H1 (cell line): ENCODE results near the gene TRMT10C. TPM values are rescaled to one million over a fixed set of nuclear protein-coding genes. Genes with fewer than 3 reads are reported as not detected.
"Not testable (repeated sequence)": the region's sequence is repeated elsewhere in the genome, so short reads cannot be mapped to it uniquely, and the experiment has no call there.

ENCODE experiments used
- CTCF ChIA-PET: fragments of 300-600 bp; sonication (Branson Sonifier 250); formaldehyde crosslinking; loops from one replicate; lab custom pipeline; 2021; ENCODE audit not compliant: partially characterized antibody; lab: Charles Lee
- POLR2A ChIA-PET: fragments of 300-600 bp; sonication (Branson Sonifier 250); formaldehyde crosslinking; loops from one replicate; lab custom pipeline; 2021; ENCODE audit warnings: inconsistent platforms; ENCODE audit not compliant: partially characterized antibody; lab: Charles Lee
- DNase-seq, 2 experiments: peaks; one replicate each; pipeline versions ENCODE4 v3.0.0 to v3.0.0-alpha.2; 2010 to 2022; ENCODE audit warnings: low spot score in 2 of 2, low read depth in 1 of 2, mixed read lengths in 1 of 2
- FAIRE-seq: peaks from 2 replicates; lab custom pipeline; 2011; peaks lifted over from hg19 to GRCh38; lab: Jason Lieb, UNC
- H2AFZ ChIP-seq: 2 replicates; pipeline ENCODE4 v1.8.1; 2012; ENCODE audit warnings: low read length, inconsistent platforms
- H2AK5ac ChIP-seq: 2 replicates; pipeline ENCODE4 v1.6.1; 2013; ENCODE audit warnings: low read depth, low read length
- H2BK120ac ChIP-seq: replicated peaks from 2 replicates; pipeline ENCODE3; 2013; ENCODE audit warnings: low read depth, low read length, inconsistent platforms
- H2BK12ac ChIP-seq: 2 replicates; pipeline ENCODE4 v1.6.1; 2013; ENCODE audit warnings: low read depth, low read length
- H2BK15ac ChIP-seq: 2 replicates; pipeline ENCODE4 v1.6.1; 2013; ENCODE audit warnings: low read length
- H2BK20ac ChIP-seq: 2 replicates; pipeline ENCODE4 v1.6.1; 2013; ENCODE audit warnings: low read length
- H2BK5ac ChIP-seq: 2 replicates; pipeline ENCODE4 v1.6.1; 2013; ENCODE audit warnings: low read depth, low read length
- H3K14ac ChIP-seq: 2 replicates; pipeline ENCODE4 v1.6.1; 2013; ENCODE audit warnings: inconsistent platforms; ENCODE audit not compliant: insufficient read length
- H3K18ac ChIP-seq: 2 replicates; pipeline ENCODE4 v1.6.1; 2013; ENCODE audit warnings: low read length; ENCODE audit errors: extremely low read depth
- H3K23ac ChIP-seq: 2 replicates; pipeline ENCODE4 v1.6.1; 2013; ENCODE audit warnings: inconsistent platforms; ENCODE audit not compliant: insufficient read length
- H3K23me2 ChIP-seq: 2 replicates; pipeline ENCODE4 v1.6.1; 2013; ENCODE audit warnings: low read depth, low read length
- H3K27ac ChIP-seq: 2 replicates; pipeline ENCODE4 v1.6.1; 2011; ENCODE audit warnings: low read depth, low read length, inconsistent platforms
- H3K27me3 ChIP-seq, 4 experiments: replicated peaks in 1 of 4; 1 replicate in 1 of 4; 2 replicates in 3 of 4; pipeline versions ENCODE4 v1.6.1 to v1.8.1; 2011 to 2013; ENCODE audit warnings: low read length in 3 of 4, mild to moderate bottlenecking in 3 of 4, inconsistent platforms in 2 of 4, mixed read lengths in 2 of 4, moderate library complexity in 1 of 4; ENCODE audit not compliant: control insufficient read depth in 3 of 4, insufficient read depth in 3 of 4; ENCODE audit errors: extremely low read depth in 1 of 4
- H3K36me3 ChIP-seq, 4 experiments: 2 replicates each; pipeline versions ENCODE4 v1.6.1 to v1.8.1; 2011 to 2013; ENCODE audit warnings: mild to moderate bottlenecking in 4 of 4, low read length in 3 of 4, moderate library complexity in 2 of 4, control low read depth in 1 of 4, inconsistent platforms in 1 of 4; ENCODE audit not compliant: insufficient read depth in 4 of 4, control insufficient read depth in 2 of 4
- H3K4ac ChIP-seq: replicated peaks from 2 replicates; pipeline ENCODE3; 2013; ENCODE audit warnings: low read length, low read depth, mixed read lengths, inconsistent platforms; ENCODE audit not compliant: insufficient read length
- H3K4me1 ChIP-seq, 4 experiments: replicated peaks in 1 of 4; 1 replicate in 1 of 4; 2 replicates in 3 of 4; pipeline versions ENCODE4 v1.6.1 to v1.8.1; 2011 to 2013; ENCODE audit warnings: low read length in 3 of 4, inconsistent platforms in 2 of 4, mixed read lengths in 1 of 4; ENCODE audit not compliant: insufficient read depth in 4 of 4, control insufficient read depth in 3 of 4
- H3K4me2 ChIP-seq, 2 experiments: 2 replicates each; pipeline versions ENCODE4 v1.6.1 to v1.8.1; 2011 to 2013; ENCODE audit warnings: low read depth in 2 of 2, low read length in 2 of 2, control low read depth in 1 of 2, inconsistent platforms in 1 of 2, mild to moderate bottlenecking in 1 of 2; ENCODE audit not compliant: insufficient read depth in 1 of 2
- H3K4me3 ChIP-seq, 4 experiments: fragments of 200-600, 300-600 bp in 1 of 4; sonication (generic), shearing (Covaris generic), sonication (Bioruptor Twin) in 1 of 4; 2 replicates each; pipeline versions ENCODE4 v1.5.1 to v1.8.1; 2011 to 2016; ENCODE audit warnings: low read length in 4 of 4, low read depth in 3 of 4, control low read depth in 2 of 4, inconsistent platforms in 2 of 4, mild to moderate bottlenecking in 2 of 4, mixed read lengths in 1 of 4, moderate library complexity in 1 of 4; ENCODE audit not compliant: insufficient read depth in 2 of 4; ENCODE audit errors: extremely low read depth in 1 of 4
- H3K56ac ChIP-seq: replicated peaks from 2 replicates; pipeline ENCODE3; 2013; ENCODE audit warnings: low read depth, mild to moderate bottlenecking, mixed read lengths, low read length, inconsistent platforms; ENCODE audit not compliant: insufficient read length
- H3K79me1 ChIP-seq: 2 replicates; pipeline ENCODE4 v1.6.1; 2013; ENCODE audit warnings: low read depth, low read length, control low read depth
- H3K79me2 ChIP-seq, 2 experiments: 2 replicates each; pipeline versions ENCODE4 v1.6.1 to v1.8.1; 2012 to 2013; ENCODE audit warnings: low read length in 2 of 2, mild to moderate bottlenecking in 2 of 2, inconsistent platforms in 1 of 2; ENCODE audit not compliant: insufficient read depth in 2 of 2, control insufficient read depth in 1 of 2
- H3K9ac ChIP-seq, 4 experiments: replicated peaks in 1 of 4; 1 replicate in 1 of 4; 2 replicates in 3 of 4; pipeline versions ENCODE4 v1.6.1 to v1.8.1; 2011 to 2013; ENCODE audit warnings: low read depth in 3 of 4, low read length in 3 of 4, control low read depth in 2 of 4, mild to moderate bottlenecking in 2 of 4, moderate library complexity in 2 of 4, inconsistent platforms in 1 of 4; ENCODE audit errors: extremely low read depth in 1 of 4
- H3K9me3 ChIP-seq, 2 experiments: 2 replicates each; pipeline versions ENCODE4 v1.6.1 to v1.8.1; 2012 to 2013; ENCODE audit warnings: mild to moderate bottlenecking in 2 of 2, moderate library complexity in 2 of 2, control low read depth in 1 of 2, inconsistent platforms in 1 of 2, low read depth in 1 of 2, low read length in 1 of 2, mixed read lengths in 1 of 2; ENCODE audit not compliant: insufficient read depth in 2 of 2
- H4K20me1 ChIP-seq, 2 experiments: replicated peaks in 1 of 2; 2 replicates each; pipeline versions ENCODE3 to v1.8.1; 2011 to 2013; ENCODE audit warnings: inconsistent platforms in 2 of 2, low read length in 2 of 2, mild to moderate bottlenecking in 1 of 2; ENCODE audit not compliant: insufficient read depth in 2 of 2, control insufficient read depth in 1 of 2
- H4K5ac ChIP-seq: 2 replicates; pipeline ENCODE4 v1.6.1; 2013; ENCODE audit warnings: low read length, low read depth, mixed read lengths, inconsistent platforms; ENCODE audit not compliant: insufficient read length
- H4K8ac ChIP-seq: 2 replicates; pipeline ENCODE4 v1.8.0; 2013; ENCODE audit warnings: mild to moderate bottlenecking, moderate library complexity, low read length, inconsistent platforms; ENCODE audit not compliant: insufficient read depth; ENCODE audit errors: extremely low read depth
- H4K91ac ChIP-seq: replicated peaks from 2 replicates; pipeline ENCODE3; 2013; ENCODE audit warnings: low read length, mixed read lengths, inconsistent platforms; ENCODE audit not compliant: insufficient read length
- WGBS, 2 experiments: shearing (Covaris generic) in 1 of 2; methylation state at CpG; one replicate each; pipeline versions ENCODE4 v1.1.6 to v1.1.7; 2013 to 2015; ENCODE audit warnings: low lambda C conversion rate in 2 of 2, mixed read lengths in 2 of 2, inconsistent platforms in 1 of 2, low coverage in 1 of 2, missing lambda C conversion rate in 1 of 2; ENCODE audit not compliant: insufficient replicate concordance in 2 of 2, insufficient coverage in 1 of 2, insufficient read length in 1 of 2; ENCODE audit errors: extremely low coverage in 1 of 2, missing lambda C conversion rate in 1 of 2; 5-methylcytosine and 5-hydroxymethylcytosine counted together
- polyA plus RNA-seq, 7 experiments: library from polyadenylated mRNA; depleted of rRNA in 3 of 7; stranded (reverse) in 5 of 7; unstranded in 2 of 7; fragments of >200 nt in 5 of 7; fragments of 200-250 nt in 2 of 7; gene quantifications; 1 replicate in 5 of 7; 2 replicates in 1 of 7; 4 replicates in 1 of 7; pipeline versions ENCODE4 v1.2.1 to v1.2.3, GENCODE V29; 2011 to 2013; ENCODE audit warnings: missing spikeins in 2 of 7, mixed read lengths in 2 of 7
- total RNA-seq: library from RNA; stranded (reverse); fragmentation: NEBNext Ultra II Directional; extraction: Animal tissue kit (Norgen Biotek cat#: 25700); gene quantifications from 2 replicates; pipeline ENCODE4 v1.2.1, GENCODE V29; 2021

TRMT10C gene
- total and polyA plus RNA-seq, 2 of the 8 experiments (the other 6 are each of a cell fraction or from before 2014, with no cell fraction given) = 27.4 to 55.9 TPM

DNA sequence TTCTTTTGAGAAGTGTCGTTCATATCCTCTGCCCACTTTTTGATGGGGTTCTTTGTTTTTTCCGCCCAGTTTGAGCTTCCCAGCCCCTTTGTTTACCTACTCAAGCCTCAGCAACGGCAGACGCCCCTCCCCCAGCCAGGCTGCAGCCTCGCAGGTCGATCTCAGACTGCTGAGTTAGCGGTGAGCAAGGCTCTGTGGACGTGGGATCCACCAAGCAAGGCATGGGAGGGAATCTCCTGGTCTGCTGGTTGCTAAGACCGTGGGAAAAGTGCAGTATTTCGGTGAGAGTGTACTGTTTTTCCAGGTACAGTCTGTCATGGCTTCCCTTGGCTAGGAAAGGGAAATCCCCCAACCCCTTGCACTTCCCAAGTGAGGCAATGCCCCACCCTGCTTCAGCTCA lies 43.7 kb downstream of the TRMT10C start:
- H3K4me1 ChIP-seq, H4K91ac ChIP-seq, H4K20me1 ChIP-seq, H3K23ac ChIP-seq, CTCF ChIA-PET, H4K8ac ChIP-seq, H3K23me2 ChIP-seq, H3K79me1 ChIP-seq, H2BK15ac ChIP-seq, FAIRE-seq, H2AK5ac ChIP-seq, H3K9me3 ChIP-seq, H2BK120ac ChIP-seq, H3K4me3 ChIP-seq, H3K56ac ChIP-seq, H3K79me2 ChIP-seq, H4K5ac ChIP-seq, H3K27me3 ChIP-seq, H3K18ac ChIP-seq, POLR2A ChIA-PET, H3K4ac ChIP-seq, H3K36me3 ChIP-seq, H2BK12ac ChIP-seq, H3K27ac ChIP-seq, H3K14ac ChIP-seq, H3K4me2 ChIP-seq: not testable (repeated sequence)
- peak overlapping the region; percentile 76 for H2AFZ ChIP-seq
- H2BK20ac ChIP-seq = peak overlapping the region; percentile 34; the same call in 1 of the 2 replicates
- H3K9ac ChIP-seq = peak overlapping the region in 1 of 4 experiments; percentile 37; a peak in 1 of 7 replicates
- WGBS, 2 experiments = 74% methylated on average over 10 of the region's 10 CpGs; no CpG with 5 or more reads in 1 of the 2 experiments
- peak in 1 of 2 experiments; percentile 41 for DNase-seq
- 0 out of 2 replicates have a peak overlapping the region, but pooled peaks have one; percentile 40 for H2BK5ac ChIP-seq
